Hematopoietic multipotent progenitor cell treated with erythropoietin and hydrocortisone succinate and interleukin-3 and kit ligand, for 4 days (in vitro differentiated cells): ENCODE measurements around the gene ZBTB39.
"Not testable (repeated sequence)": the region's sequence is repeated elsewhere in the genome, so short reads cannot be mapped to it uniquely, and the experiment has no call there.

ENCODE experiments used
- DNase-seq: peaks from one replicate; pipeline ENCODE4 v3.0.0-alpha.2; 2015

ZBTB39 gene

GRCh38 chr12:57005980-57006808 lies at the start of gene ZBTB39:
Gene ZBTB39, minus strand, starts transcription at chr12:57006546. Its CDS starts 1,629 bp downstream, at chr12:57004917.
- DNase-seq = peak; percentile 86

- peak; percentile 43 for DNase-seq
Observed at GRCh38 chr12:57055824-57056223, 49.5 kb upstream of the ZBTB39 start.

GRCh38 chr12:57053901-57054300 lies 47.6 kb upstream of the ZBTB39 start:
- not testable (repeated sequence) for DNase-seq

GRCh38 chr12:57053146-57053545 lies 46.8 kb upstream of the ZBTB39 start:
- DNase-seq = not testable (repeated sequence)

- DNase-seq = no peak
Observed at GRCh38 chr12:57051011-57051410, 44.7 kb upstream of the ZBTB39 start.

GRCh38 chr12:57049890-57050289 lies 43.5 kb upstream of the ZBTB39 start, which contains the start of gene MYO1A:
Gene MYO1A, minus strand, starts transcription at chr12:57050129. Its CDS starts 1,806 bp downstream, at chr12:57048323.
- no peak for DNase-seq

- DNase-seq = no peak
Observed at GRCh38 chr12:57049119-57049446, 42.7 kb upstream of the ZBTB39 start.

- DNase-seq = peak; percentile 30
Observed at GRCh38 chr12:57048423-57049118, 42.2 kb upstream of the ZBTB39 start.

- DNase-seq = no peak
Observed at GRCh38 chr12:57047981-57048380, 41.6 kb upstream of the ZBTB39 start.

- DNase-seq = peak; percentile 80
Observed at GRCh38 chr12:57046947-57047890, 40.9 kb upstream of the ZBTB39 start.

- DNase-seq = no peak
Observed at GRCh38 chr12:57046086-57046791, 39.9 kb upstream of the ZBTB39 start.

- DNase-seq = no peak
Observed at GRCh38 chr12:57044889-57045288, 38.5 kb upstream of the ZBTB39 start.

- DNase-seq = no peak
Observed at GRCh38 chr12:57044468-57044867, 38.1 kb upstream of the ZBTB39 start.

- no peak for DNase-seq
Observed at GRCh38 chr12:57042695-57043094, 36.3 kb upstream of the ZBTB39 start.

GRCh38 chr12:57040750-57041149 lies 34.4 kb upstream of the ZBTB39 start:
- DNase-seq = no peak

GRCh38 chr12:57040211-57040610 lies 33.9 kb upstream of the ZBTB39 start:
- DNase-seq = no peak

GRCh38 chr12:57039016-57039798 lies 32.9 kb upstream of the ZBTB39 start:
- peak; percentile 78 for DNase-seq

GRCh38 chr12:57037264-57037663 lies 30.9 kb upstream of the ZBTB39 start:
- DNase-seq = no peak

GRCh38 chr12:57033431-57033830 lies 27.1 kb upstream of the ZBTB39 start:
- DNase-seq = no peak

GRCh38 chr12:57031789-57032188 lies 25.4 kb upstream of the ZBTB39 start:
- no peak for DNase-seq

- DNase-seq = peak; percentile 72
Observed at GRCh38 chr12:57031138-57031725, 24.9 kb upstream of the ZBTB39 start.
